Measurements from ENCODE around the gene RPS6KA1.

The RPS6KA1 gene

GRCh38 chr1:26538480-26539412, 9.2 kb downstream of the RPS6KA1 start:
- Histone ChIP-seq H3K36me3 (ENCODE audit: insufficient read depth, insufficient read length, low read length) (peaks cover 62% of the 10 kb centered on the region), H3K27me3 (ENCODE audit: insufficient read depth, insufficient read length) (no peaks in the 10 kb centered on the region), H3K4me1 (ENCODE audit: insufficient read depth, insufficient read length) (peaks cover 19% of the 10 kb centered on the region), H3K9ac (ENCODE audit: insufficient read length, low read depth) (no peak overlapping the region), H3K4me3 (ENCODE audit: insufficient read length, low read depth) (no peak overlapping the region), H3K9me3 (ENCODE audit: insufficient read depth, low read length) (no peaks in the 10 kb centered on the region)
- TF ChIP-seq ZNF274 (IDR thresholded peaks at IDR 0.05; ENCODE audit: low read depth, low read length): no peak
- no peak for TF ChIP-seq SUZ12 (IDR thresholded peaks at IDR 0.05; ENCODE audit: extremely low read depth, insufficient read depth, insufficient read length)
- TF ChIP-seq YY1 (IDR thresholded peaks at IDR 0.05; ENCODE audit: insufficient read depth, insufficient read length): no peak
- DNase-seq (ENCODE audit: low read depth, low spot score): no peak

GRCh38 chr1:26539722-26540121, 10.2 kb downstream of the RPS6KA1 start:
- Histone ChIP-seq H3K9me3 (ENCODE audit: insufficient read depth, low read length) (no peaks in the 10 kb centered on the region), H3K36me3 (ENCODE audit: insufficient read depth, insufficient read length, low read length) (peaks cover 64% of the 10 kb centered on the region), H3K4me1 (ENCODE audit: insufficient read depth, insufficient read length) (peaks cover 19% of the 10 kb centered on the region), H3K27me3 (ENCODE audit: insufficient read depth, insufficient read length) (no peaks in the 10 kb centered on the region), H3K9ac (ENCODE audit: insufficient read length, low read depth) (no peak overlapping the region), H3K4me3 (ENCODE audit: insufficient read length, low read depth) (no peak overlapping the region)
- TF ChIP-seq SUZ12 (IDR thresholded peaks at IDR 0.05; ENCODE audit: extremely low read depth, insufficient read depth, insufficient read length): no peak
- TF ChIP-seq YY1 (IDR thresholded peaks at IDR 0.05; ENCODE audit: insufficient read depth, insufficient read length): no peak
- TF ChIP-seq ZNF274 (IDR thresholded peaks at IDR 0.05; ENCODE audit: low read depth, low read length): no peak
- DNase-seq (ENCODE audit: low read depth, low spot score): no peak

GRCh38 chr1:26540351-26540750, 10.8 kb downstream of the RPS6KA1 start:
- no peak for DNase-seq (ENCODE audit: low read depth, low spot score)
- Histone ChIP-seq H3K9me3 (ENCODE audit: insufficient read depth, low read length) (no peaks in the 10 kb centered on the region), H3K9ac (ENCODE audit: insufficient read length, low read depth) (no peak overlapping the region)

GRCh38 chr1:26541431-26541815, 11.9 kb downstream of the RPS6KA1 start:
- Histone ChIP-seq H3K4me1 (ENCODE audit: insufficient read depth, insufficient read length) (peaks cover 26% of the 10 kb centered on the region), H3K9ac (ENCODE audit: insufficient read length, low read depth) (peak overlapping the region; percentile 57), H3K27me3 (ENCODE audit: insufficient read depth, insufficient read length) (no peaks in the 10 kb centered on the region), H3K36me3 (ENCODE audit: insufficient read depth, insufficient read length, low read length) (peaks cover 67% of the 10 kb centered on the region), H3K4me3 (ENCODE audit: insufficient read length, low read depth) (no peak overlapping the region), H3K9me3 (ENCODE audit: insufficient read depth, low read length) (no peaks in the 10 kb centered on the region)
- no peak for DNase-seq (ENCODE audit: low read depth, low spot score)
- TF ChIP-seq SUZ12 (IDR thresholded peaks at IDR 0.05; ENCODE audit: extremely low read depth, insufficient read depth, insufficient read length): no peak
- no peak for TF ChIP-seq YY1 (IDR thresholded peaks at IDR 0.05; ENCODE audit: insufficient read depth, insufficient read length)
- no peak for TF ChIP-seq ZNF274 (IDR thresholded peaks at IDR 0.05; ENCODE audit: low read depth, low read length)

More at GRCh38 chr1:26540351-26540750, 10.8 kb downstream of the RPS6KA1 start:
- Histone ChIP-seq H3K4me1 (ENCODE audit: insufficient read depth, insufficient read length) (peaks cover 21% of the 10 kb centered on the region), H3K27me3 (ENCODE audit: insufficient read depth, insufficient read length) (no peaks in the 10 kb centered on the region), H3K36me3 (ENCODE audit: insufficient read depth, insufficient read length, low read length) (peaks cover 62% of the 10 kb centered on the region), H3K4me3 (ENCODE audit: insufficient read length, low read depth) (no peak overlapping the region)
- TF ChIP-seq YY1 (IDR thresholded peaks at IDR 0.05; ENCODE audit: insufficient read depth, insufficient read length): no peak
- TF ChIP-seq ZNF274 (IDR thresholded peaks at IDR 0.05; ENCODE audit: low read depth, low read length): no peak
- no peak for TF ChIP-seq SUZ12 (IDR thresholded peaks at IDR 0.05; ENCODE audit: extremely low read depth, insufficient read depth, insufficient read length)

GRCh38 chr1:26541816-26542711, 12.5 kb downstream of the RPS6KA1 start:
- peak; percentile 71 for DNase-seq (ENCODE audit: low read depth, low spot score)
- no peak overlapping the region for H3K4me3 ChIP-seq (ENCODE audit: insufficient read length, low read depth)
- no peak for TF ChIP-seq ZNF274 (IDR thresholded peaks at IDR 0.05; ENCODE audit: low read depth, low read length)
- TF ChIP-seq YY1 (IDR thresholded peaks at IDR 0.05; ENCODE audit: insufficient read depth, insufficient read length): no peak
- TF ChIP-seq SUZ12 (IDR thresholded peaks at IDR 0.05; ENCODE audit: extremely low read depth, insufficient read depth, insufficient read length): no peak

GRCh38 chr1:26542771-26543451, 13.3 kb downstream of the RPS6KA1 start:
- no peaks in the 10 kb centered on the region for H3K27me3 ChIP-seq (ENCODE audit: insufficient read depth, insufficient read length)
- peaks cover 22% of the 10 kb centered on the region for H3K4me1 ChIP-seq (ENCODE audit: insufficient read depth, insufficient read length)
- DNase-seq (ENCODE audit: low read depth, low spot score): no peak
- no peaks in the 10 kb centered on the region for H3K9me3 ChIP-seq (ENCODE audit: insufficient read depth, low read length)
- peak overlapping the region; percentile 54 for H3K9ac ChIP-seq (ENCODE audit: insufficient read length, low read depth)
- no peak overlapping the region for H3K4me3 ChIP-seq (ENCODE audit: insufficient read length, low read depth)
- H3K36me3 ChIP-seq (ENCODE audit: insufficient read depth, insufficient read length, low read length): peaks cover 67% of the 10 kb centered on the region
- TF ChIP-seq ZNF274 (IDR thresholded peaks at IDR 0.05; ENCODE audit: low read depth, low read length) (no peak), YY1 (IDR thresholded peaks at IDR 0.05; ENCODE audit: insufficient read depth, insufficient read length) (no peak), SUZ12 (IDR thresholded peaks at IDR 0.05; ENCODE audit: extremely low read depth, insufficient read depth, insufficient read length) (no peak)

More at GRCh38 chr1:26541816-26542711, 12.5 kb downstream of the RPS6KA1 start:
- Histone ChIP-seq H3K9ac (ENCODE audit: insufficient read length, low read depth) (peak overlapping the region; percentile 57), H3K27me3 (ENCODE audit: insufficient read depth, insufficient read length) (no peaks in the 10 kb centered on the region), H3K36me3 (ENCODE audit: insufficient read depth, insufficient read length, low read length) (peaks cover 67% of the 10 kb centered on the region), H3K4me1 (ENCODE audit: insufficient read depth, insufficient read length) (peaks cover 26% of the 10 kb centered on the region), H3K9me3 (ENCODE audit: insufficient read depth, low read length) (no peaks in the 10 kb centered on the region)
